NB4 (cell line): ENCODE results near the gene PHLDA3.

ENCODE experiments used
- CTCF ChIP-seq: IDR thresholded peaks from one replicate; pipeline ENCODE4 v1.5.1; 2012; ENCODE audit warnings: low read depth, low read length
- MAX ChIP-seq: IDR thresholded peaks from 2 replicates; pipeline ENCODE4 v1.6.1; 2011; ENCODE audit warnings: low read depth, low read length
- POLR2A ChIP-seq: IDR thresholded peaks from 2 replicates; pipeline ENCODE4 v1.6.1; 2011; ENCODE audit warnings: mild to moderate bottlenecking; ENCODE audit not compliant: insufficient read length; ENCODE audit errors: extremely low read depth

- TF ChIP-seq CTCF (no peak), POLR2A (no peak), MAX (no peak)
These were observed 47.9 kb downstream of the PHLDA3 start for GRCh38 chr1:201421041-201421440.
